ENCODE results near the gene PPIF. TPM values are rescaled to one million over a fixed set of nuclear protein-coding genes. Genes with fewer than 3 reads are reported as not detected.

PPIF gene
- total RNA-seq, 2 donors from 2014 or later: 19.2 to 67.9 TPM

- ATAC-seq (no peak), DNase-seq (no peak)
- Histone ChIP-seq H3K36me3 (replicated peaks in 1 of 2; ENCODE audit: insufficient read depth in 1 of 2, low read depth in 2 of 2) (no peaks in the 10 kb centered on the region), H3K27ac (no peak overlapping the region), H3K4me3 (no peak overlapping the region), H3K27me3 (no peaks in the 10 kb centered on the region), H3K4me1 (no peaks in the 10 kb centered on the region), H3K9me3 (no peaks in the 10 kb centered on the region)
- TF ChIP-seq CTCF (IDR thresholded peaks at IDR 0.05) (no peak), POLR2A (IDR thresholded peaks at IDR 0.05) (no peak)
- intact Hi-C loops (cut with DNase I): no loop called here
- 67 to 100% methylated on average over 1 of the region's 1 CpG for WGBS, 2 donors
Observed at GRCh38 chr10:79323602-79324001, 23.7 kb upstream of the PPIF start.

- Histone ChIP-seq H3K27ac (no peak overlapping the region), H3K36me3 (replicated peaks in 1 of 2; ENCODE audit: insufficient read depth in 1 of 2, low read depth in 2 of 2) (no peaks in the 10 kb centered on the region), H3K4me3 (no peak overlapping the region), H3K4me1 (no peaks in the 10 kb centered on the region), H3K9me3 (no peaks in the 10 kb centered on the region), H3K27me3 (no peaks in the 10 kb centered on the region)
- 80 to 85% methylated on average over 10 of the region's 10 CpGs for WGBS, 2 donors
- DNase-seq (no peak), ATAC-seq (no peak)
- intact Hi-C loops (cut with DNase I): no loop called here
- TF ChIP-seq CTCF (IDR thresholded peaks at IDR 0.05) (no peak), POLR2A (IDR thresholded peaks at IDR 0.05) (no peak)
Observed at GRCh38 chr10:79324032-79324695, 23.1 kb upstream of the PPIF start.

GRCh38 chr10:79326361-79327089 is 20.7 kb upstream of the PPIF start:
- ATAC-seq (no peak), DNase-seq (no peak)
- Histone ChIP-seq H3K36me3 (replicated peaks in 1 of 2; ENCODE audit: insufficient read depth in 1 of 2, low read depth in 2 of 2) (no peaks in the 10 kb centered on the region), H3K27me3 (no peaks in the 10 kb centered on the region), H3K27ac (no peak overlapping the region), H3K9me3 (no peaks in the 10 kb centered on the region), H3K4me3 (no peak overlapping the region), H3K4me1 (no peaks in the 10 kb centered on the region)
- intact Hi-C loops (cut with DNase I): no loop called here
- WGBS, 2 donors: 80 to 91% methylated on average over 3 of the region's 3 CpGs
- TF ChIP-seq CTCF (IDR thresholded peaks at IDR 0.05) (no peak), POLR2A (IDR thresholded peaks at IDR 0.05) (no peak)

GRCh38 chr10:79327090-79327457 is 20.2 kb upstream of the PPIF start:
- Histone ChIP-seq H3K4me3 (no peak overlapping the region), H3K4me1 (no peaks in the 10 kb centered on the region), H3K27me3 (no peaks in the 10 kb centered on the region), H3K36me3 (replicated peaks in 1 of 2; ENCODE audit: insufficient read depth in 1 of 2, low read depth in 2 of 2) (no peaks in the 10 kb centered on the region), H3K9me3 (no peaks in the 10 kb centered on the region), H3K27ac (no peak overlapping the region)
- ATAC-seq (no peak), DNase-seq (no peak)
- WGBS, 2 donors: 90 to 93% methylated on average over 3 to 8 of the region's 8 CpGs
- intact Hi-C loops (cut with DNase I): no loop called here
- TF ChIP-seq CTCF (IDR thresholded peaks at IDR 0.05): no peak
- no peak for TF ChIP-seq POLR2A (IDR thresholded peaks at IDR 0.05)
